H1 (cell line): ENCODE results near the gene KCNQ1OT1. TPM values are rescaled to one million over a fixed set of nuclear protein-coding genes. Genes with fewer than 3 reads are reported as not detected.

Experiments used
- CTCF ChIA-PET: fragments of 300-600 bp; sonication (Branson Sonifier 250); formaldehyde crosslinking; loops from one replicate; lab custom pipeline; 2021; ENCODE audit not compliant: partially characterized antibody; lab: Charles Lee
- POLR2A ChIA-PET: fragments of 300-600 bp; sonication (Branson Sonifier 250); formaldehyde crosslinking; loops from one replicate; lab custom pipeline; 2021; ENCODE audit warnings: inconsistent platforms; ENCODE audit not compliant: partially characterized antibody; lab: Charles Lee
- DNase-seq, 2 experiments: peaks; one replicate each; pipeline versions ENCODE4 v3.0.0 to v3.0.0-alpha.2; 2010 to 2022; ENCODE audit warnings: low spot score in 2 of 2, low read depth in 1 of 2, mixed read lengths in 1 of 2
- FAIRE-seq: peaks from 2 replicates; lab custom pipeline; 2011; peaks lifted over from hg19 to GRCh38; lab: Jason Lieb, UNC
- H2AFZ ChIP-seq: 2 replicates; pipeline ENCODE4 v1.8.1; 2012; ENCODE audit warnings: low read length, inconsistent platforms
- H2AK5ac ChIP-seq: 2 replicates; pipeline ENCODE4 v1.6.1; 2013; ENCODE audit warnings: low read depth, low read length
- H2BK120ac ChIP-seq: replicated peaks from 2 replicates; pipeline ENCODE3; 2013; ENCODE audit warnings: low read depth, low read length, inconsistent platforms
- H2BK12ac ChIP-seq: 2 replicates; pipeline ENCODE4 v1.6.1; 2013; ENCODE audit warnings: low read depth, low read length
- H2BK15ac ChIP-seq: 2 replicates; pipeline ENCODE4 v1.6.1; 2013; ENCODE audit warnings: low read length
- H2BK20ac ChIP-seq: 2 replicates; pipeline ENCODE4 v1.6.1; 2013; ENCODE audit warnings: low read length
- H2BK5ac ChIP-seq: 2 replicates; pipeline ENCODE4 v1.6.1; 2013; ENCODE audit warnings: low read depth, low read length
- H3K14ac ChIP-seq: 2 replicates; pipeline ENCODE4 v1.6.1; 2013; ENCODE audit warnings: inconsistent platforms; ENCODE audit not compliant: insufficient read length
- H3K18ac ChIP-seq: 2 replicates; pipeline ENCODE4 v1.6.1; 2013; ENCODE audit warnings: low read length; ENCODE audit errors: extremely low read depth
- H3K23ac ChIP-seq: 2 replicates; pipeline ENCODE4 v1.6.1; 2013; ENCODE audit warnings: inconsistent platforms; ENCODE audit not compliant: insufficient read length
- H3K23me2 ChIP-seq: 2 replicates; pipeline ENCODE4 v1.6.1; 2013; ENCODE audit warnings: low read depth, low read length
- H3K27ac ChIP-seq: 2 replicates; pipeline ENCODE4 v1.6.1; 2011; ENCODE audit warnings: low read depth, low read length, inconsistent platforms
- H3K27me3 ChIP-seq, 4 experiments: replicated peaks in 1 of 4; 1 replicate in 1 of 4; 2 replicates in 3 of 4; pipeline versions ENCODE4 v1.6.1 to v1.8.1; 2011 to 2013; ENCODE audit warnings: low read length in 3 of 4, mild to moderate bottlenecking in 3 of 4, inconsistent platforms in 2 of 4, mixed read lengths in 2 of 4, moderate library complexity in 1 of 4; ENCODE audit not compliant: control insufficient read depth in 3 of 4, insufficient read depth in 3 of 4; ENCODE audit errors: extremely low read depth in 1 of 4
- H3K36me3 ChIP-seq, 4 experiments: 2 replicates each; pipeline versions ENCODE4 v1.6.1 to v1.8.1; 2011 to 2013; ENCODE audit warnings: mild to moderate bottlenecking in 4 of 4, low read length in 3 of 4, moderate library complexity in 2 of 4, control low read depth in 1 of 4, inconsistent platforms in 1 of 4; ENCODE audit not compliant: insufficient read depth in 4 of 4, control insufficient read depth in 2 of 4
- H3K4ac ChIP-seq: replicated peaks from 2 replicates; pipeline ENCODE3; 2013; ENCODE audit warnings: low read length, low read depth, mixed read lengths, inconsistent platforms; ENCODE audit not compliant: insufficient read length
- H3K4me1 ChIP-seq, 4 experiments: replicated peaks in 1 of 4; 1 replicate in 1 of 4; 2 replicates in 3 of 4; pipeline versions ENCODE4 v1.6.1 to v1.8.1; 2011 to 2013; ENCODE audit warnings: low read length in 3 of 4, inconsistent platforms in 2 of 4, mixed read lengths in 1 of 4; ENCODE audit not compliant: insufficient read depth in 4 of 4, control insufficient read depth in 3 of 4
- H3K4me2 ChIP-seq, 2 experiments: 2 replicates each; pipeline versions ENCODE4 v1.6.1 to v1.8.1; 2011 to 2013; ENCODE audit warnings: low read depth in 2 of 2, low read length in 2 of 2, control low read depth in 1 of 2, inconsistent platforms in 1 of 2, mild to moderate bottlenecking in 1 of 2; ENCODE audit not compliant: insufficient read depth in 1 of 2
- H3K4me3 ChIP-seq, 4 experiments: fragments of 200-600, 300-600 bp in 1 of 4; sonication (generic), shearing (Covaris generic), sonication (Bioruptor Twin) in 1 of 4; 2 replicates each; pipeline versions ENCODE4 v1.5.1 to v1.8.1; 2011 to 2016; ENCODE audit warnings: low read length in 4 of 4, low read depth in 3 of 4, control low read depth in 2 of 4, inconsistent platforms in 2 of 4, mild to moderate bottlenecking in 2 of 4, mixed read lengths in 1 of 4, moderate library complexity in 1 of 4; ENCODE audit not compliant: insufficient read depth in 2 of 4; ENCODE audit errors: extremely low read depth in 1 of 4
- H3K56ac ChIP-seq: replicated peaks from 2 replicates; pipeline ENCODE3; 2013; ENCODE audit warnings: low read depth, mild to moderate bottlenecking, mixed read lengths, low read length, inconsistent platforms; ENCODE audit not compliant: insufficient read length
- H3K79me1 ChIP-seq: 2 replicates; pipeline ENCODE4 v1.6.1; 2013; ENCODE audit warnings: low read depth, low read length, control low read depth
- H3K79me2 ChIP-seq, 2 experiments: 2 replicates each; pipeline versions ENCODE4 v1.6.1 to v1.8.1; 2012 to 2013; ENCODE audit warnings: low read length in 2 of 2, mild to moderate bottlenecking in 2 of 2, inconsistent platforms in 1 of 2; ENCODE audit not compliant: insufficient read depth in 2 of 2, control insufficient read depth in 1 of 2
- H3K9ac ChIP-seq, 4 experiments: replicated peaks in 1 of 4; 1 replicate in 1 of 4; 2 replicates in 3 of 4; pipeline versions ENCODE4 v1.6.1 to v1.8.1; 2011 to 2013; ENCODE audit warnings: low read depth in 3 of 4, low read length in 3 of 4, control low read depth in 2 of 4, mild to moderate bottlenecking in 2 of 4, moderate library complexity in 2 of 4, inconsistent platforms in 1 of 4; ENCODE audit errors: extremely low read depth in 1 of 4
- H3K9me3 ChIP-seq, 2 experiments: 2 replicates each; pipeline versions ENCODE4 v1.6.1 to v1.8.1; 2012 to 2013; ENCODE audit warnings: mild to moderate bottlenecking in 2 of 2, moderate library complexity in 2 of 2, control low read depth in 1 of 2, inconsistent platforms in 1 of 2, low read depth in 1 of 2, low read length in 1 of 2, mixed read lengths in 1 of 2; ENCODE audit not compliant: insufficient read depth in 2 of 2
- H4K20me1 ChIP-seq, 2 experiments: replicated peaks in 1 of 2; 2 replicates each; pipeline versions ENCODE3 to v1.8.1; 2011 to 2013; ENCODE audit warnings: inconsistent platforms in 2 of 2, low read length in 2 of 2, mild to moderate bottlenecking in 1 of 2; ENCODE audit not compliant: insufficient read depth in 2 of 2, control insufficient read depth in 1 of 2
- H4K5ac ChIP-seq: 2 replicates; pipeline ENCODE4 v1.6.1; 2013; ENCODE audit warnings: low read length, low read depth, mixed read lengths, inconsistent platforms; ENCODE audit not compliant: insufficient read length
- H4K8ac ChIP-seq: 2 replicates; pipeline ENCODE4 v1.8.0; 2013; ENCODE audit warnings: mild to moderate bottlenecking, moderate library complexity, low read length, inconsistent platforms; ENCODE audit not compliant: insufficient read depth; ENCODE audit errors: extremely low read depth
- H4K91ac ChIP-seq: replicated peaks from 2 replicates; pipeline ENCODE3; 2013; ENCODE audit warnings: low read length, mixed read lengths, inconsistent platforms; ENCODE audit not compliant: insufficient read length
- SRF ChIP-seq: IDR thresholded peaks from 2 replicates; pipeline ENCODE4 v1.6.1; 2011; ENCODE audit warnings: mild to moderate bottlenecking, low read depth, low read length, moderate library complexity
- WGBS, 2 experiments: shearing (Covaris generic) in 1 of 2; methylation state at CpG; one replicate each; pipeline versions ENCODE4 v1.1.6 to v1.1.7; 2013 to 2015; ENCODE audit warnings: low lambda C conversion rate in 2 of 2, mixed read lengths in 2 of 2, inconsistent platforms in 1 of 2, low coverage in 1 of 2, missing lambda C conversion rate in 1 of 2; ENCODE audit not compliant: insufficient replicate concordance in 2 of 2, insufficient coverage in 1 of 2, insufficient read length in 1 of 2; ENCODE audit errors: extremely low coverage in 1 of 2, missing lambda C conversion rate in 1 of 2; 5-methylcytosine and 5-hydroxymethylcytosine counted together
- polyA plus RNA-seq, 7 experiments: library from polyadenylated mRNA; depleted of rRNA in 3 of 7; stranded (reverse) in 5 of 7; unstranded in 2 of 7; fragments of >200 nt in 5 of 7; fragments of 200-250 nt in 2 of 7; gene quantifications; 1 replicate in 5 of 7; 2 replicates in 1 of 7; 4 replicates in 1 of 7; pipeline versions ENCODE4 v1.2.1 to v1.2.3, GENCODE V29; 2011 to 2013; ENCODE audit warnings: missing spikeins in 2 of 7, mixed read lengths in 2 of 7
- total RNA-seq: library from RNA; stranded (reverse); fragmentation: NEBNext Ultra II Directional; extraction: Animal tissue kit (Norgen Biotek cat#: 25700); gene quantifications from 2 replicates; pipeline ENCODE4 v1.2.1, GENCODE V29; 2021

KCNQ1OT1 gene
- total and polyA plus RNA-seq, 2 of the 8 experiments (the other 6 are each of a cell fraction or from before 2014, with no cell fraction given) = 0.21 to 1.2 TPM

GRCh38 chr11:2677127-2677526 is 22.7 kb downstream of the KCNQ1OT1 start:
- Histone ChIP-seq H2BK120ac (no peak overlapping the region), H3K4me2 (no peak overlapping the region), H3K36me3 (peaks cover 0 to 3% (median 0%) of the 10 kb centered on the region in 4 experiments; a peak in 1 of 8 replicates), H3K4ac (no peak overlapping the region), H4K8ac (no peak overlapping the region), H3K9me3 (no peaks in the 10 kb centered on the region), H3K79me1 (peaks cover 4% of the 10 kb centered on the region; the same call in 1 of the 2 replicates), H4K20me1 (peaks cover 13 to 28% of the 10 kb centered on the region in 2 experiments), H4K91ac (no peak overlapping the region), H3K9ac (no peak overlapping the region), H2BK15ac (no peak overlapping the region), H3K27me3 (peaks cover 0 to 2% (median 0%) of the 10 kb centered on the region in 4 experiments; a peak in 3 of 7 replicates), H2BK12ac (no peak overlapping the region), H3K14ac (no peak overlapping the region), H4K5ac (no peak overlapping the region), H3K4me3 (no peak overlapping the region), H2BK5ac (no peak overlapping the region), H3K27ac (no peak overlapping the region), H2AFZ (no peak overlapping the region), H3K23me2 (peaks cover 2% of the 10 kb centered on the region; the same call in 1 of the 2 replicates), H3K23ac (no peak overlapping the region), H3K18ac (no peak overlapping the region), H2AK5ac (no peak overlapping the region), H3K79me2 (peaks cover 0 to 18% of the 10 kb centered on the region in 2 experiments; a peak in 1 of 4 replicates), H3K4me1 (peaks cover 0 to 7% (median under 1%) of the 10 kb centered on the region in 4 experiments; a peak in 3 of 7 replicates), H3K56ac (no peak overlapping the region), H2BK20ac (no peak overlapping the region)
- POLR2A ChIA-PET = no interaction called here
- DNase-seq (no peak), FAIRE-seq (no peak)
- no peak for TF ChIP-seq SRF
- CTCF ChIA-PET = no interaction called here
- WGBS, 2 experiments = 79% methylated on average over 1 of the region's 1 CpG; no CpG with 5 or more reads in 1 of the 2 experiments
